GM12892 (cell line): ENCODE measurements around the gene GLE1.

Source experiments
- POLR2A ChIP-seq: IDR thresholded peaks from 2 replicates; pipeline ENCODE4 v1.6.1; 2011; ENCODE audit warnings: low read depth, low read length, control low read depth
- POLR2AphosphoS5 ChIP-seq: IDR thresholded peaks from 2 replicates; pipeline ENCODE4 v1.6.1; 2011; ENCODE audit warnings: low read depth, low read length, control low read depth

DNA sequence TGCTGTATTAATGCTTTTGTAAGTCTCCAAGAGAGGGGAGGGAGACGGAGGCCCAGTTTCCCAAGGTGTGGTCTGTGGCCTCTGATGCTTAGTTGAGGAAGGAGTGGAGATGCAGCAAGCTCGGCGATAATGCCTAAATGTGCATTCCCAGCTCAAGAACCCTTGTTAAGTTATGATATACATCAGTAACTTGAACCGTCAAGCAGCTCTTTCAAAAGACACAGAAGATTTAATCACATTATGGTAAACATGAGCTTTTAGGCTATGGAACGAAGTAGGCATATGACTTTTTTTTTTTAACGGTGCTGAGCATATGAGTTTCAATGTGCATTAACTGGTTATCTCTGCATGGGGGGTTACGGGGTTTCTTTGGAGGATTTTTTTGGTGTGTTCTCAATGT lies 22.3 kb upstream of the GLE1 start:
- TF ChIP-seq POLR2A (no peak), POLR2AphosphoS5 (no peak)
